HepG2 (cell line): ENCODE measurements around the gene CACNA1C. TPM values are rescaled to one million over a fixed set of nuclear protein-coding genes. Genes with fewer than 3 reads are reported as not detected.
A peak's percentile ranks its signal among the peaks of the same experiment; 100 is the strongest.

Source experiments
- BCL3 ChIP-seq: sonication (generic); formaldehyde crosslinking; IDR thresholded peaks from 2 replicates; pipeline ENCODE4 v1.5.1; 2020; ENCODE audit warnings: mild to moderate bottlenecking, missing genetic modification reagents, moderate library complexity
- BORCS8-MEF2B ChIP-seq: sonication (generic); formaldehyde crosslinking; IDR thresholded peaks from 2 replicates; pipeline ENCODE4 v1.8.0; 2022; ENCODE audit warnings: mild to moderate bottlenecking, missing genetic modification reagents
- DBP ChIP-seq: sonication (generic); formaldehyde crosslinking; IDR thresholded peaks from 2 replicates; pipeline ENCODE4 v1.4.0; 2020; ENCODE audit warnings: missing genetic modification reagents; ENCODE audit errors: not compliant biosample characterization
- GATAD2A ChIP-seq: IDR thresholded peaks from 2 replicates; pipeline ENCODE4 v1.6.1; 2016
- IKZF5 ChIP-seq: IDR thresholded peaks from 2 replicates; pipeline ENCODE4 v1.6.1; 2018; ENCODE audit warnings: missing genetic modification reagents, mild to moderate bottlenecking, missing compliant biosample characterization
- MTERF4 ChIP-seq: sonication (generic); formaldehyde crosslinking; IDR thresholded peaks from 2 replicates; pipeline ENCODE4 v1.8.0; 2023; ENCODE audit warnings: mild to moderate bottlenecking, missing genetic modification reagents
- MTF1 ChIP-seq: sonication (generic); formaldehyde crosslinking; IDR thresholded peaks from 2 replicates; pipeline ENCODE4 v1.5.0; 2020; ENCODE audit warnings: missing genetic modification reagents
- MYC ChIP-seq: sonication (generic); formaldehyde crosslinking; IDR thresholded peaks from 2 replicates; pipeline ENCODE4 v1.9.0; 2021; ENCODE audit warnings: missing genetic modification reagents, borderline replicate concordance
- NR2F6 ChIP-seq, 2 experiments: IDR thresholded peaks; 2 replicates each; pipeline ENCODE4 v1.6.1; 2016; ENCODE audit warnings: antibody characterized with exemption in 1 of 2, mild to moderate bottlenecking in 1 of 2
- RARA ChIP-seq: IDR thresholded peaks from 2 replicates; pipeline ENCODE4 v1.6.1; 2016; ENCODE audit warnings: missing genetic modification reagents, missing compliant biosample characterization
- RNF219 ChIP-seq: sonication (generic); formaldehyde crosslinking; IDR thresholded peaks from 2 replicates; pipeline ENCODE4 v1.5.0; 2020; ENCODE audit warnings: mild to moderate bottlenecking, missing genetic modification reagents
- SYNCRIP ChIP-seq: fragments of 200-400 bp; formaldehyde crosslinking; IDR thresholded peaks from 2 replicates; pipeline ENCODE4 v1.6.1; 2018; ENCODE audit warnings: mild to moderate bottlenecking, low read depth, low read length; ENCODE audit not compliant: insufficient read depth
- WIZ ChIP-seq: sonication (generic); formaldehyde crosslinking; IDR thresholded peaks from 2 replicates; pipeline ENCODE4 v1.5.1; 2020; ENCODE audit warnings: mild to moderate bottlenecking, missing genetic modification reagents
- ZBTB2 ChIP-seq: sonication (generic); formaldehyde crosslinking; IDR thresholded peaks from 2 replicates; pipeline ENCODE4 v1.8.0; 2022; ENCODE audit warnings: low read depth, missing genetic modification reagents
- ZBTB21 ChIP-seq: sonication (generic); formaldehyde crosslinking; IDR thresholded peaks from 2 replicates; pipeline ENCODE4 v1.4.0; 2020; ENCODE audit warnings: missing genetic modification reagents
- ZBTB34 ChIP-seq: sonication (generic); formaldehyde crosslinking; IDR thresholded peaks from 2 replicates; pipeline ENCODE4 v1.8.0; 2022; ENCODE audit warnings: mild to moderate bottlenecking, missing genetic modification reagents
- ZFP90 ChIP-seq: sonication (generic); formaldehyde crosslinking; IDR thresholded peaks from 2 replicates; pipeline ENCODE4 v1.8.0; 2022; ENCODE audit warnings: missing genetic modification reagents, mild to moderate bottlenecking, inconsistent platforms, borderline replicate concordance
- ZNF292 ChIP-seq: sonication (generic); formaldehyde crosslinking; IDR thresholded peaks from 2 replicates; pipeline ENCODE4 v1.8.1; 2022; ENCODE audit warnings: mild to moderate bottlenecking, low read depth, missing genetic modification reagents, borderline replicate concordance
- ZNF674 ChIP-seq: sonication (generic); formaldehyde crosslinking; IDR thresholded peaks from 2 replicates; pipeline ENCODE4 v1.5.0; 2020; ENCODE audit warnings: low read depth, mild to moderate bottlenecking, missing genetic modification reagents
- ZNF775 ChIP-seq: sonication (generic); formaldehyde crosslinking; IDR thresholded peaks from 2 replicates; pipeline ENCODE4 v1.4.0; 2020; ENCODE audit warnings: missing genetic modification reagents, mild to moderate bottlenecking, moderate library complexity, borderline replicate concordance
- polyA plus RNA-seq, 8 experiments: library from polyadenylated mRNA; depleted of rRNA in 3 of 8; stranded (reverse) in 7 of 8; unstranded in 1 of 8; fragments of >200 nt; fragmentation: Illumina TruSeq in 4 of 8; extraction: Trizol in 4 of 8; gene quantifications; 2 replicates each; pipeline versions ENCODE4 v1.2.1 to v1.2.3, GENCODE V29; 2011 to 2016; ENCODE audit warnings: low read depth in 4 of 8, missing spikeins in 1 of 8, mixed read lengths in 1 of 8; ENCODE audit not compliant: insufficient read depth in 1 of 8
- total RNA-seq, 5 experiments: library from RNA; depleted of rRNA; stranded (reverse); fragments of >200 nt; fragmentation: Illumina TruSeq; extraction: Trizol; gene quantifications; 2 replicates each; pipeline ENCODE4 v1.2.3, GENCODE V29; 2016; ENCODE audit warnings: low read depth in 1 of 5

CACNA1C gene
- total and polyA plus RNA-seq, 2 of the 13 experiments (the other 11 are each of a cell fraction or from before 2014, with no cell fraction given), result not detected

- TF ChIP-seq ZNF292, result no peak
- no peak for TF ChIP-seq MTERF4
- TF ChIP-seq ZNF775 (CRISPR knock-in tag), result no peak
- no peak for TF ChIP-seq MTF1
- no peak for TF ChIP-seq WIZ (CRISPR knock-in tag)
- no peak for TF ChIP-seq ZFP90 (CRISPR knock-in tag)
- TF ChIP-seq ZBTB34 (CRISPR knock-in tag), result no peak
- no peak for TF ChIP-seq RNF219 (CRISPR knock-in tag)
- no peak for TF ChIP-seq BCL3
- no peak for TF ChIP-seq BORCS8-MEF2B (CRISPR knock-in tag)
- peak; percentile 66 for TF ChIP-seq RARA (CRISPR knock-in tag)
- TF ChIP-seq ZBTB2 (CRISPR knock-in tag), result no peak
- TF ChIP-seq DBP (CRISPR knock-in tag), result no peak
- no peak for TF ChIP-seq SYNCRIP
- no peak for TF ChIP-seq ZBTB21 (CRISPR knock-in tag)
- no peak for TF ChIP-seq IKZF5 (CRISPR knock-in tag)
- TF ChIP-seq ZNF674 (CRISPR knock-in tag), result no peak
- TF ChIP-seq MYC (CRISPR knock-in tag), result no peak
- no peak for TF ChIP-seq GATAD2A
- TF ChIP-seq NR2F6 (IDR thresholded peaks at IDR 0.05), result no peak
- 0 out of 2 replicates have a peak, but pooled peaks have one; percentile 31 for TF ChIP-seq NR2F6 (CRISPR knock-in tag; IDR thresholded peaks at IDR 0.05)
These were observed 110.6 kb downstream of the CACNA1C start (continued) for GRCh38 chr12:2163177-2163941.
